ENCODE data around the gene PDLIM5.
A peak's percentile ranks its signal among the peaks of the same experiment; 100 is the strongest.
"Not testable (repeated sequence)": the region's sequence is repeated elsewhere in the genome, so short reads cannot be mapped to it uniquely, and the experiment has no call there.

The PDLIM5 gene, protein sequence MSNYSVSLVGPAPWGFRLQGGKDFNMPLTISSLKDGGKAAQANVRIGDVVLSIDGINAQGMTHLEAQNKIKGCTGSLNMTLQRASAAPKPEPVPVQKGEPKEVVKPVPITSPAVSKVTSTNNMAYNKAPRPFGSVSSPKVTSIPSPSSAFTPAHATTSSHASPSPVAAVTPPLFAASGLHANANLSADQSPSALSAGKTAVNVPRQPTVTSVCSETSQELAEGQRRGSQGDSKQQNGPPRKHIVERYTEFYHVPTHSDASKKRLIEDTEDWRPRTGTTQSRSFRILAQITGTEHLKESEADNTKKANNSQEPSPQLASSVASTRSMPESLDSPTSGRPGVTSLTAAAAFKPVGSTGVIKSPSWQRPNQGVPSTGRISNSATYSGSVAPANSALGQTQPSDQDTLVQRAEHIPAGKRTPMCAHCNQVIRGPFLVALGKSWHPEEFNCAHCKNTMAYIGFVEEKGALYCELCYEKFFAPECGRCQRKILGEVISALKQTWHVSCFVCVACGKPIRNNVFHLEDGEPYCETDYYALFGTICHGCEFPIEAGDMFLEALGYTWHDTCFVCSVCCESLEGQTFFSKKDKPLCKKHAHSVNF

DNA sequence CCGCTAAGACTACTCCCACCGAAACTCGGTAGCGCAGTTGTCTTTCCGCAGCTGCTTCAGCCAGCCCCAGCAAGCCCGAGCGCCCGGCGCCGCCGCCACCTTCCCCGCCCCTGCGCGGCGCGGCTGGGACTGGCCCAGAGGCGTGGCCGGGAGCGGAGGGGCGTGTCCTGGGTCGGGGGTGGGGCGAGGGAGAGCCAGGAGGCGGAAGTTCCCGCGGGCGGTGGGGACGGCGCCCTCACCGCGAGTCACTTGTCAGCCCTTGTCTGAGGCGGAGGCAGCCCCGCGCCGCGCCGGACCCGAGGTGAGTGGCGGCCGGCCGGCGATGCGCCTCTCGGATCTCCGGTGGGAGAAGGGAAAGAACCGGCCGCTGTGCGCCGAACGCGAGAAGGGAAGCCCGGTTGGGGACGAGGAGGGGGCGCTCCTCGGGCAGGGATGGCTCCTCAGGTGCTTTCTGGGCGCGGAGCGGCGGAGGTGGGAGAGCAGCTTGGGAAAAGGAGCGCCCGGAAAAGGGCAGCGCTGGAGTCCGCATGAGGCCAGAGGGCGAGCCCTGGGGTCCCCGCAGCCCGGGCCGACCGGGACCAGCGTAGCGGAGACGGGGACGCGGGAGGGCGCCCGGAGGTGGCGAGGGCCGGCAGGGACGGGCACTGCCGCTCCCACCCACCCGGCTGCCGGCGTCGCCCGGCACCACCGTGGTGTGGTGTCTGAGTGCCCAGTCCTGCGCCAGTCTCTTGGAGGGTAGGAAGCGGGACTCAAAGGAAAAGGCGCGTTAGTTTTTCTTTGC lies at the start of gene PDLIM5:
PDLIM5 (plus strand) TSS at position 248 of the 781 bp plus-strand sequence. CDS start 3,347 bp downstream, outside the sequence.
- DNase-seq (ENCODE audit: low spot score), result peak; percentile 95

DNA sequence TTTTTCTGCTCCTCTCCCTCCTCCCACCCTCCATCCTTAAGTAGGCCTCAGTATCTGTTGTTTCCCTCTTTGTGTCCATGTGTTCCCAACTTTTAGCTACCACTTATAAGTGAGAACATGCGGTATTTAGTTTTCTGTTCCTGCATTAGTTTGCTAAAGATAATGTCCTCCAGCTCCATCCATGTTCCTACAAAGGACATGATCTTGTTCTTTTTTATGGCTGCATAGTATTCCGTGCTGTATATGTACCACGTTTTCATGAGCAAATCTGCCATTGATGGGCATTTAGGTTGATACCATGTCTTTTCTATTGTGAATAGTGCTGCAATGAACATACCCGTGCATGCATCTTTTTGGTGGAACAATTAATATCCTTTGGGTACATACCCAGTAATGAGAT lies 49.3 kb upstream of the PDLIM5 start:
- not testable (repeated sequence) for DNase-seq (ENCODE audit: low spot score)

DNA sequence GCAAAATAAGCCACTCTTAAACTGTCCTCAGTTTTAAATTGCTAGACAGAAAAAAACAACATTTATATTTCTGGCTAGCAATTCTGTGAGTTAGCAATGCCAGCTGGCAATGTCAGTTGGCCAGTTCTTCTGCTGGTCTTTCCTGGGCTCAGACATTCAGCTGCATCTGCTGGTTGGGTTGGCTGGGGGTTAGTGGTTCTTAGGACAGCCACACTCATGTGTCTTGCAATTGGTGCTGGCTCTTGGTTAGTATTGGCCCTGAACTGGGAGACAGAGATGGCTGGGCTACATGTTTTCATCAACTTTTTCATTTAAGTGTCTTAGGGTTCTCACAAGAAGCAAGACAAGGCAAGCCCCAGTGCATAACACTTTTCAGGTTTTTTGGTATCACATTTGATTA lies 48.0 kb upstream of the PDLIM5 start:
- DNase-seq (ENCODE audit: low spot score), result no peak

DNA sequence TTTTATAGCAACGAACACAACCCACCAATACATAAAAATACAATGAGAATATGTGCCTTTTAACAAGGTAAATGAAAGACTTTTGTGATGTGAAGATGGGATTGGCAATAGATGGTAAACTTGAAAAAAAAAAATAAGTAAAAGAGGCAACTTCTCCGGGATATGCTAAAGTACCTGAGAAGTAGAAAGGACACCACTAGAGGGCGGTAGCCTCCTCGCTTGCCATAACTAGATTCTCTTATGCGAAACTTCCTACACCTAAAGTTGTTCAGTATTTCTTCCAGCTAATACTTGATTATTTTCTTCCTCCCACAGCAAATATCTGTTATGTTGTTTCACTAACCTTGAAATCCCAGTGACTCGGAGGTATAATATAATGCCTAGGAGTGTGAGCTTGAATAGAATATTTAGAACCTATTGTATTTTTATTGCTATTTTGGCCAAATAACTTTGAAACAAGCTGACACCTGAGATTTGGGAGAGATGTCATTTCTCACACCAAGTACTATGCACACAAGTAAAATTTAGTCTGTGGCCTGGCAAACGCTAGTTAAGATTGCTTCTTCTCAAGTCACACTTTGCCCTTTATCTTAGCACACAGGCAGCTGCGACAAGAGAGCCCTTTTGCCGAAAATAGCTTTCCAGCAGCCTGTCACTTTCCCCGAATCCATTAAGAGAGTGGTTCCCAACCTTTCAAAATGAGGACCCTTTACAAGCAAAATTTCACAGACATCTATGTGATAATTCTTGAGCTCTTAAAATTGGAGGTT lies 44.9 kb upstream of the PDLIM5 start:
- peak; percentile 38 for DNase-seq (ENCODE audit: low spot score)

DNA sequence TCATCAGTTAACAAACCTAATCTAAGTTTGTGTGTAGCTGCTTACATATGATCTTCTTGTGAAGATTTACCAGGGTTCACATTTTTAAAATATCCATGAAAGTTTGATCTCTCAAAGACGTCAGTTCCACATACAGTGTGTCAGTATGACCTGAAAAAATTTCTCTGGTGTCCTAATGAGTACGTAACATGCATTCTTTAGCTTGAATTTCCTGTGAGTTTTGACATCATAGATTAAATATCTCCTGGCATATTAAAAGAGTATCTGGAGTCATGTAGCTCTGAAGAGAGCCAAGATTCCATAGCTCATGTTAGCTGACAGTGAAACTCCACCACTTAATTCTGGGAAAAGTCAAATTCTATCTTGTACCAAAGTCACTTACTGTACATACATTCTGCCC lies 43.9 kb upstream of the PDLIM5 start:
- no peak for DNase-seq (ENCODE audit: low spot score)

DNA sequence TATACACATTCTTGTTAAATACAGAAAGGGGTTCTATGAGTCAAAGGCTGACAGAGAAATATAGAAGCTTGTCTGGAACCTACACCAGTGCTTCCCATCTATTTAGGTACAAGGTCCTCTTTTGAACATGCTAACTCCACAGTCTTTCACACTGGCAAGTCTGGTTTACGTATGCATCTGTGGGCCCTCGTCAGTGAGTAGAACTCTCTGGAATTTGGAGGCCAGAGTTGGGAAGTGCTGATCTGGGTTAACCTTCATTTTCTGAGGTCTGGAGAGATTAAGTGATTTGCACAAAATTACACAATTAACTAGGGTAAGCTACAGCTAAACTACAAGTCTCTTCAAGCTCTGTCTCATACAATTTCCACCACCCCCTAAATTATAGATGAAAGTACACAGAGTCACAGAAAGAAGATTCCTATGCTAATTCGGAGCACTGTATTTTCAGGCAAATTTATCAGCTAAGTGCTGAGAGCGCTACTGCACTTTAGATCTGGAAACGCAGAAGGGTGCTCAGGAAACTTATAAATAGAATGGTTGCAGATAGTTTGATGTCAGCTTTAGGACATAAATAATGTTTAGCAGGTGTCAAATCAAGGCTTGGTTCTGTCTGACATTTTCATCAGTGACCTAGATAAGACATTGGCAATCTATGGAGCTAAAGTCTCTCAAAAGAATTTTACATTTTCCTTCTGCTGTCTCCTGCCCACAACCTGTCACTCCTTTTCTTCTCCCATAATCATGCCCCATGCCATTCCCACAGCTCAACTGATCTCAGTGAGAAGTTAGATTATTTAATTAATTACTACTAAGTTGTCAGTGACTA lies 43.0 kb upstream of the PDLIM5 start:
- no peak for DNase-seq (ENCODE audit: low spot score)

DNA sequence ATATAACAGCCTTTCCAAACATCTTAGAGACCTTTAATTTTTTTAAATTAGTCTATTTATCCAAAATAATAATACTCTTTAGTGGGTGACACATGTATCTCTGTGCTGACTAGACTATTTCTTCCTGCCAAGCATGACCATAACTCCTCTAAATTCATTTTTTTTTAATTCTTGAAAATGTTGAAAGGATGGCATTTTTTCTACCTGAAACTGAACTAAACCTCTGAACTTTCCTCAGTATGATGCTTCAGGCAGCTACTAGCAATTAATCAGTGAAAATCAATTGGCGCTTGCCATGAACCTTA lies 42.4 kb upstream of the PDLIM5 start:
- DNase-seq (ENCODE audit: low spot score), result no peak

DNA sequence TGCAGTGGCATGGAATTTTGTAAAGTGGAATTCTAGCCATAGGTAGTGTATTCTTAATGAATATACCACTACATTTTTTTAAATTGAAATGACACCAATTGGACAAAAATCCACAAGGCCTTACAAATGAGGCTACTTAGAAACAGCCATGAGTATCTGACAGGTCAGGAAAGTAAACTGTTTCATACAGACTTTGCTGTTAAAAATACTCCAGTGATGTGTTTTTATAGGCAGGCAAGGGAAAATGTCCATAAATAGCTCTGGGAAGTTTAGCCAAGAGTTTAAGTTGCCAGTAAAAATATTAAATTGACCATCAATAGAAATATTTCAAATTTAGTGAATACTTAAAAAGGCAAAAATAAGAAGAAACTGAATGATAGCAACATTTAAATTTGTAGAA lies 41.8 kb upstream of the PDLIM5 start:
- DNase-seq (ENCODE audit: low spot score), result no peak

DNA sequence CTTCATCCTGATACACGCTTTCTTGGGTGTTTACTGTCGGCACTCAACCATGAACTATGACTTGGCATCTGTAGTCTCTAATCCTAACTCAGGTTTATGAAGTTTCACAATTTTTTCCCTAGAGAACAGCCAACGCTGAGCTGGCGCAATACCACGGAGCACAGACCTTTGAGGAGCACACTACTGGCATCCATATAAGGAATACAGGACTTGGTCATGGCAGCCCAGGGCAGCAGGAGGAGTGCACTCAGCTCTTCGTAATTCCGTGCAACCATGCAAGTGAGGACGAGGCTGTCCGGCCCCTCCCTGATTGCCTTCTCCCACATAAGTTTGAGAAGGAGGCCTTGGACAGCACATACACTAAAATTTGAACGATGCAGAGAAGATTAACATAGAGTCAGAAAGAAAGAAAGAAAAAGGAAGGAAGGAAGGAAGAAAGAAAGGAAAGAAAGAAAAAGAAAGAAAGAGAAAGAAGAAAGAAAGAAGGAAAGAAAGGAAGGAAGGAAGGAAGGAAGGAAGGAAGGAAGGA lies 41.0 kb upstream of the PDLIM5 start:
- DNase-seq (ENCODE audit: low spot score), result no peak

DNA sequence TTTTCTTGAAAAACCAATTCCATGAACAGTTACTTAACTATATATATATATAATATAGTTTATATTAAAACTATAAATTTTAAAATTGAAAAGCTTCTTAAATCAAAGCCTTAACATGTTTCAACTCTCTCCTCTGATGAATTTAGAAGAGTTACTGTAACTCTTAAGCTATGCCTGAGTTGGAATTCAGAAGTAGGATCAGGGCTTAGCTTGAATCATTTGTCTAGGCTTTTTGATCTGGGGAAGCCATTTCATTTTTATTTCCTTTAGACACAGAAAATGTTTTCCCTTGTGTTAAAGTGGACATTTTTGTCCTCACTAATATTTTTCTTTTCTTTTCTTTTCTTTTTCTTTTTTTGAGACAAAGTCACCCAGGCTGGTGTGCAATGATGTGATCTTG lies 40.4 kb upstream of the PDLIM5 start:
- DNase-seq (ENCODE audit: low spot score), result no peak

DNA sequence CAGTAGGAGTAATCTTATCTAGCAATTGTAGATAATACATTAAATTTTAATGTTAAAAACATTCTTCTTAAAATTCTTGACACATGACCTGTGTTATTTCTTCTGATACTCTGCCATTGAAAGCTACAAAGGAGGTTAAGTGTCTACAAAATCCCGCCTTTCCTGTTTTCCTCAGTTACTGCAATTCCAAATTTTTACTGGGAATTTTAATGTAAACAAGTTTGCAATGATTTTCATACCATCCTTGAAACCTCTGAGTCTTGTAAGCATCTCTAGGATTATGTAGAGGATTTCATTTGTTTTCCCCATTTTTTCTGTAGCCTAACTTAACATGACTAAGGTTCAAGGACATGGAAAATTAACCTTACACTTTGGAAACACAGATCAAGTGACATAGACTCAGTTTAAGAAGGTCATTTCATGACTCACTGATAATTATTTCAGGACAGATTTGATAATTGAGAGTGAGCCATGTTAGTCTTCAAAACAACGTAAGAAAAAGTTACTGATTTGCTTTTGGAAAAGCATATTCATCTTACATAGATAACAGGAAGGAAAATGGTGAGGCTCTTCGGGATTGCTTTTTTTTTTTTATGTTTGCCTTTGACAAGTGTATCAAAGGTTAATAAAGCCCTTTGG lies 39.6 kb upstream of the PDLIM5 start:
- no peak for DNase-seq (ENCODE audit: low spot score)

DNA sequence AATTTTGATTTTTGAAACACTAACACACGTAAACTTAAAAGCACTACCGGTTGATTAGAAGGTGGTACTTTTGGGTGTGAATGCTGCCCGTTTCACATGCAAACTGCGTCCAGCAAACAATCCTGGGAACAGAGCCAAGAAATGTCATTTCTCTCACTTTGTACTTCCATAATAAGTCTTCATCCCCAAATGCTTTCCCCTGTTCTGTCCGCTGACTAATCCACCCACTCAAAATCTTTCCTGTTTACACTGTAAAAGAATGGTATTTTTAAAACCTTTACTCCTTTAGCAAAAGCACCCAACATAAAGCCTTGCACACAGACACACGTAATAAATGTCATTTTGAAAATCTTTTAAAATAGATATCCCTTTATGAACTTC lies 39.1 kb upstream of the PDLIM5 start:
- no peak for DNase-seq (ENCODE audit: low spot score)

DNA sequence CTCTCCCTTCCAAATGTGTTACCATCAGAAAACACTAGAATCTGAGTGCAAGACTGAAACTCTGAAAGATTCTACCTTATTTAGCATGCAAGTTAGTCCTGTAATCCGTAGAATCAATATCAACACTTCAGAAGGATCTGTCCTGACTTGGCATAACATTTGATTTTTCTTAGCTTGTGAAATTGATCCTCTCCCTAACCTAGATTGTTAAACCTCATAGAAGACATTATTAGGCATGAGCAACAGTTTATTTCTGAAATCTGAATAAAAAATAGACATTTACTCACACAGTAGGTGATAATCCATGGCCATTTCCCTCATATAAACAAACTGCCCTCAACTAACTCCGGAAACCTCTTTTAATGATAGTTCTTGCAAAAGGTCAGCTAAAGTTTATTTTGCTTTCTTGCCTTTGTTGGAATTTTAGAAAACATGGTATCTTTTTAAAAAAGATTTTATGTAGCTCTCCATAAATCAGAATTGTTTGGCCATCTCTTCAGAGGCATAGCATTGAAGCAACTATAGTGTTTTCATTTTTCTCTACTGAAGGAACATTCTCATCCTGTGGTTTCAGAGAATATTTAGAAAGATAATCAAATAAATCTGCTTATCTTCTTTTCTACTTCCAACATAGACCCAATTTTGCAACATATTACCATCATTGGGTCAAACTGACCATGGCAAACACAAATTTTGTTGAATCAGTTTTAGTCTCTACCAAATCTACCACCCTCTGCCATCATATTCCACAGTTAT lies 38.5 kb upstream of the PDLIM5 start:
- no peak for DNase-seq (ENCODE audit: low spot score)

DNA sequence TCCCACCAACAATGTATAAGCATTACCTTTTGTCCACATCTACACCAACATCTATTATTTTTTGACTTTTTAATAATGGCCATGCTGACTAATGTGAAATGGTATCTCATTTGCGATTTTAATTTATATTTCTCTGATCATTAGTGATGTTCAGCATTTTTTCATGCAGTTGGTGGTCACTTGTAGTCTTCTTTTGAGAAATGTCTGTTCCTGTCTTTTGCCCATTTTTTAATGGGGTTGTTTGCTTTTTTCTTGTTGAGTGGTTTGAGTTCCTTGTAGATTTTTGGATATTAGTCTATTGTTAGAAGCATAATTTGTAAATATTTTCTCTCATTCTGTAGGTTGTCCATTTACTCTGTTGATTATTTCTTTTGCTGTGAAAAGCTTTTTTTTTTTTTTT lies 36.8 kb upstream of the PDLIM5 start:
- no peak for DNase-seq (ENCODE audit: low spot score)

DNA sequence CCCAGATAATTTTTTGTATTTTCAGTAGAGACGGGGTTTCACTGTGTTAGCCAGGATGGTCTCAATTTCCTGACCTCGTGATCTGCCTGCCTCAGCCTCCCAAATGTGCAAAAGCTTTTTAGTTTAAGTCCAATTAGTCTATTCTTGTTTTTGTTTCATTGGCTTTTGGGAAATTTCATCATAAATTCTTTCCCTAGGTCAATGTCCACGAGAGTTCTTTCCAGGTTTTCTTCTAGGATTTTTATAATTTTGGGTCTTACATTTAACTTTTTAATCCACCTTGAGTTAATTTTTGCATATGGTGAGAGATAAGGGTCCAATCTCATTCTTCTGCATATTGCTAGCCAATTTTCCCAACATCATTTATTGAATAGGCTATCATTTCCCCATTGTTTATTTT lies 36.3 kb upstream of the PDLIM5 start:
- DNase-seq (ENCODE audit: low spot score), result no peak

DNA sequence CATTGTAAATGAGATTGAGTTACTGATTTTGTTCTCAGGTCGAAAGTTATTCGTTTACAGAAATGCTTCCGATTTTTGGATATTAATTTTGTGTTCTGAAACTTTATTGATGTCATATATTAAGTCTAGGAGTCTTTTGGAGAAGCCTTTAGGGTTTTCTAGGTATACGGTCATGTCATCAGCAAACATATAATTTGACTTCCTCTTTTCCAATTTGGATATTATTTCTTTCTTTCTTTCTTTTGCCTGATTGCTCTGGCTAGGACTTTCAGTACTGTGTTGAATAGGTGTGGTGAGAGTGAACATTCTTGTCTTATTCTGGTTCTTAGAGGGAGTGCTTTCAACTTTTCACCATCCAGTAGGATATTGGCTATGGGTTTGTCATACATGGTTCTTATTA lies 35.4 kb upstream of the PDLIM5 start:
- DNase-seq (ENCODE audit: low spot score), result no peak

DNA sequence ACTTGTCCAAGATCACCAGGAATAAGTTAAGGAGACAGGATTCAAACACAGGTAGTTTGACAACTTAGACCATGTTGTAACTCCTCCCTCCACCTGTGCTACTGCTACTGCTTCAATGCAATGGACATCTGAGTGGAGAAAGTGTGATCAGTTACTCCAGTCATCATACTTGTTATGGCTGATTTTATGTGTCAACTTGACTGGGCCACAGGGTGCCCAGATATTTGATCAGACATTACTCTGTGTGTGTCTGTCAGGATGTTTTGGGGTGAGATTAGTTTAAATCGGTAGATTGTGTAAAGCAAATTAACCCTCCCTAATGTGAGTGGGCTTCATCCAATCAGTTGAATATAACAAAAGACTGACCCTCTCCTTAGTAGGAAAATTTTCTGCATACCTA lies 34.8 kb upstream of the PDLIM5 start:
- DNase-seq (ENCODE audit: low spot score), result no peak

DNA sequence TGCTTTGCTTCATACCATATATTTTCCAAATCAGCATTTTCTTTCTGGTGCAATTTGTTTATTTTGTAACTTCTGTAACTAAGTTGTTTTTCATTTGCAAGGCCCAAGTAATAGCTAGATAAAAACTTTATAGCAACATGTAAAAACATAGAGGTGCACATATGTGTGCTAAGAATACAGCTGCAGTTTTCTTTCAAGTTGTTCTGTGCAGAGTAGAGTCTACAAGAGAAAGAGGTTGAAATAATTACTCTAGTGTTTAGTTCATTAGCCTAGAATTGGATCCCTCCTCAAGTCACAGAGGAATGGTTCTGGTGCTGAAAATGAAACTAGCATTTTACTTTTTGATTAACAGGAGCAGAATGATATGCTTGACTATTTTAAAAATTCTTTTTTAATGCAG lies 32.2 kb upstream of the PDLIM5 start:
- DNase-seq (ENCODE audit: low spot score), result no peak

DNA sequence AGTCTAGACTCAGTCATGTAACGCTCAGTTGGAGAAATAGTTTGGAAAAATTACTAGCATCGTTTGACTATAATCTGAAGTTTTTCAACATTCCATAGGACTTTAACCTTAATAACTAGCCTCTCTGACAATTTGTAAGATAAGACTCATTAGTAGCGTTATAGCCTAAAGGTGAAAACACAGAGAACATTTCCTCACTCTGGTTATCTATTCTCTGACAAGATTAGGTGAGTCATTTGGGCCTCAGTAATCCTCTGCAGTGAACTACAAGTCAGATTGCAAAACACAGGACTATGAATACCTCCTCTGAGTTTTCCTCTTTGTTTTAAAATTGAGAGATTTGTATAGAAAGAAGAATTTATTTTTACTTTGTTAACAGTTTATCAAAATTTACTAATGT lies 31.8 kb upstream of the PDLIM5 start:
- no peak for DNase-seq (ENCODE audit: low spot score)

DNA sequence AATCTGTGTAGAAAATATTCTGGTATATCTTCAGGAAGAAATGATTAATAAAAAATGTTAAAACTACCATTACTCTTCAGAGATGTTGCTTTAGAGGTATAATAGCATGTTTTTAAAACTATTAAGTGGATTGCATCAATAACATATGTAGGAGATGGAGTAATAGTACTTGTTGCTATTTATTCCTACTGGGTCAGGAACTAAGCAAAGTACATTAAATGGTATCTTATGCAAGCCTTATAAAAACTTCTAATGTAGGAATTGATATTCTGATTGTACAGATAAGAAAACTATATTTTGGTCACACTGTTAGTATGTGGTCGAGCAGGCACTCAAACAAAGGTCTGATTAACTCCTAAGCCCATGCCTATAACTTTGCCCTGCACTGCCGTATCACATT lies 31.4 kb upstream of the PDLIM5 start:
- DNase-seq (ENCODE audit: low spot score), result no peak
